GM12865 (cell line): ENCODE data around the gene ADIPOR1.

Experiments used
- DNase-seq: peaks from one replicate; pipeline ENCODE4 v3.0.0; 2010; ENCODE audit warnings: low read depth
- H3K4me3 ChIP-seq: 2 replicates; pipeline ENCODE4 v1.5.1; 2011; ENCODE audit warnings: mild to moderate bottlenecking, low read depth, low read length, control low read depth
- CTCF ChIP-seq: IDR thresholded peaks from 2 replicates; pipeline ENCODE4 v1.5.1; 2011; ENCODE audit warnings: low read length, control low read depth, low read depth, inconsistent platforms; ENCODE audit not compliant: insufficient read depth; ENCODE audit errors: missing control alignments

Gene ADIPOR1

GRCh38 chr1:202968351-202968750, 10.2 kb upstream of the ADIPOR1 start:
- no peak for DNase-seq
- H3K4me3 ChIP-seq: no peak overlapping the region; the same call in 1 of the 2 replicates
- no peak for TF ChIP-seq CTCF

GRCh38 chr1:202967684-202968281, 9.7 kb upstream of the ADIPOR1 start:
- peak overlapping the region; percentile 79 for H3K4me3 ChIP-seq
- peak; percentile 47 for DNase-seq
- TF ChIP-seq CTCF: no peak

- H3K4me3 ChIP-seq: peak overlapping the region; percentile 95
- DNase-seq: no peak
- TF ChIP-seq CTCF: no peak
Observed at GRCh38 chr1:202966006-202966898, 8.1 kb upstream of the ADIPOR1 start.

- no peak for DNase-seq
- no peak for TF ChIP-seq CTCF
- no peak overlapping the region for H3K4me3 ChIP-seq
Observed at GRCh38 chr1:202965422-202965821, 7.3 kb upstream of the ADIPOR1 start.

- TF ChIP-seq CTCF: no peak
- no peak overlapping the region for H3K4me3 ChIP-seq
- DNase-seq: no peak
Observed at GRCh38 chr1:202964791-202965410, 6.8 kb upstream of the ADIPOR1 start.

- H3K4me3 ChIP-seq: no peak overlapping the region
- TF ChIP-seq CTCF: no peak
- no peak for DNase-seq
Observed at GRCh38 chr1:202961220-202961880, 3.2 kb upstream of the ADIPOR1 start.
